ENCODE data around the gene HCFC1.
A peak's percentile ranks its signal among the peaks of the same experiment; 100 is the strongest.

Gene HCFC1

GRCh38 chrX:153974726-153975286, 3.2 kb upstream of the HCFC1 start:
- H3K4me3 ChIP-seq (ENCODE audit: low read depth, low read length) = no peak overlapping the region

DNA sequence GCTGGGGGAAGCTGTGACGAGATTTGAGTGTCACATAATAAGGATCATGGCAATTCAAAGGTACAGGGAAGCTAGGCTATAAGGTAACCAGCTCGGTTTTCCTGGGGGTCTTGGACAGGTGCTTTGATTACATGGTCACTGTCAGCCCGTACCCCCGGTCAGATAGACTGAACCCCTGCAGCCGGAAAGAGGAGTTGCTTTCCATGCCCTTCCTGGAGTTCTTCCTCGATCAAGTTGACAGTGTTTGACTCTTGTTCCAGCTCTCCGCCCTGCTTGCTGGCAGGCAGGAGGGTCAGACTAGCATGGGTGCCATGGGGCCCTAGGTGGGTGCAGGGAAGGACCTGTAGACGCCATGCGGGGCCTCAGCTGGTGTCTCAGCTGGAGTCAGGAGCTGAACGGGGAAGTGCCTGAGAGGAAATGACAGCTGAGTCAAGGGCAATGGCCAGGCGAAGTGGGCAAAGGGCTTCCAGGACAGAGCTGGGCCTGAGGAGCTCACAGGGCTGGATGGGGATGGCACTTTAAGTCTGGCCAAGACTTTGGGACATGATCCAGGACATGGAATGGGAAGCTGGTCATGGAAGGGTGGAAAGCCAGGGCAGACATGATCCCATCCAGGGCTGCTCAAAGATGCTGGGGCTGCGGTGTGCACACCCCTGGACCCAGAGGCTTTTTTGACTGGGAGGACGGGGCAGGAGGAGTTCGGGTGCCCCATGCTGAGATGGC, 2.5 kb upstream of the HCFC1 start:
- no peak overlapping the region for H3K4me3 ChIP-seq (ENCODE audit: low read depth, low read length)

GRCh38 chrX:153973127-153974002, 1.7 kb upstream of the HCFC1 start:
- H3K4me3 ChIP-seq (ENCODE audit: low read depth, low read length) = peak overlapping the region; percentile 54

DNA sequence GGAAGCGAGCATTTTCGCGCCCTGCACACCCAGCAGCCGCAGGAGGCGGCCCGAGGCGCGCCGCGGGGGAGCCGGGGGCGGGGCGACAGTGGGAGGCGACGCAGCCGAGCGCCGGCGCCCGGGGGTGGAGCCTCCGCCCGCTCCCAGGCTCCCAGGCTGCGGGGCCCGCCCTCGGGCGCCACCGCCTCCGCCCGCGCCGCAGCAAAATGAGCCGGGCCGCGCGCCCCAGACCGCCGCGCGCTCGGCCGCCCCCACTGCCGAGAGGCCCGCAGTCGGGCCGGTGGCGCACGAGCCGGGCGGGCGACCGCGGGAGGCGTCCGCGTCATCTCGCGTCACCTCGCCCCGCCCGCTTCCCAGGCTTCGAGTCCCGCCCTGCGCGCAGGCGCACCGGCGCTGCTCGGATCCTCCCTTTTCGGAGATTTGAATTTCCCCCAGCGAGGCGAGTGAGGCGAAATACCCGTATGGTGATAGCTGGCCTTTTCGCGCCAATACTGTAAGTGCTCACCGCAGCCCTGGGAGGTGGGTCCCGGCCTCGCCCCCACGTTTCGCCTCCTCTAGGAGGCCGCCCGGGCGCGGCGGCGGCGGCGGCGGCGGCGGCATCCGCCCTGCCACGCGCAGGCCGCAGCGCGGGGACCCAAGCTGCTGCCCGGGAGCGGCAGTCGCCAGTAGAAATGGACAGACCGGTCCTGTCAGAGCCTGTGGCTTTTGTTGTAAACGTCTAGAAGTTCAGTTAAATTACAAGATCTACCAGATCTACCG, 929 bp upstream of the HCFC1 start, which contains the start of gene TMEM187:
TMEM187 (plus strand) TSS at position 387 of the 759 bp plus-strand sequence. CDS start 9,309 bp downstream, outside the sequence.
- peak within 1 kb of the TSS; percentile 84 for H3K4me3 ChIP-seq (ENCODE audit: low read depth, low read length)

GRCh38 chrX:153971124-153971449, 531 bp downstream of the HCFC1 start:
- H3K4me3 ChIP-seq (ENCODE audit: low read depth, low read length) = peak overlapping the region; percentile 84

DNA sequence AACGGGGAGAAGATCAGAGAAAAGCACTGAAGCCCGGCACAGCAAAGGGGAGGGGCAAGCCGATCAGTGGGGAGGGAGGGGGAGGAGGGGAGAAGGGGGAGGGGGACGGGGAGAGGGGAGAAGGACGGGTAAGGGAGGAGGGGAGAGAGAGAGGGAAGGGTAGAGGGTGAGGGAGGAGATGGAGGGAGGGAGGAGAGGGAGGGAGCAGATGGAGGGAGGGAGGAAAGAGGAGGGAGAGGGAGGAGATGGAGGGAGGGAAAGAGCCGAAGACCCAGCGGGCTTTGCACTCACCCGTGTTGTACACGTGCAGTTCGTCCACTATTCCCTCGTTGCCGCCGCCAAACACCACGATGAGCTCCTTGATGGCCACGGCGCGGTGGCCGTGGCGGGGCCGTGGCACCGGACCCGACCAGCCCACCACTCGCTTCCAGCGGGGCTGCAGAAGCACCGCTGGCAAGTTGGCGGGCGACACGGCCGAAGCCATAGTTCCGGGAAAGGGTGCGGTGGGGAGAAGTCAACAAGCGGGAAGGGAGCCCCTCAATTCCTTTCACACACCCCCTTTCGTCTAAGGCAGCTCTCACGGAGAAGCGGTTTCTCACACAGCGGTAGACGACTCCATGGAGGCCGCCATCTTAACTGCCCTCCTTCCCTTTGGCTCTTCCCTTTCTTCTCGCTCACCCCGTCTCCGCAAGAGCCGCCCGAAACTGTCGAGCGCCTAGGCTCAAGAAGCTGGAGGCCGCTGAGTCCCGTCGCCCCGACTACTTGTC, 1.1 kb downstream of the HCFC1 start:
- peak overlapping the region; percentile 84 for H3K4me3 ChIP-seq (ENCODE audit: low read depth, low read length)

DNA sequence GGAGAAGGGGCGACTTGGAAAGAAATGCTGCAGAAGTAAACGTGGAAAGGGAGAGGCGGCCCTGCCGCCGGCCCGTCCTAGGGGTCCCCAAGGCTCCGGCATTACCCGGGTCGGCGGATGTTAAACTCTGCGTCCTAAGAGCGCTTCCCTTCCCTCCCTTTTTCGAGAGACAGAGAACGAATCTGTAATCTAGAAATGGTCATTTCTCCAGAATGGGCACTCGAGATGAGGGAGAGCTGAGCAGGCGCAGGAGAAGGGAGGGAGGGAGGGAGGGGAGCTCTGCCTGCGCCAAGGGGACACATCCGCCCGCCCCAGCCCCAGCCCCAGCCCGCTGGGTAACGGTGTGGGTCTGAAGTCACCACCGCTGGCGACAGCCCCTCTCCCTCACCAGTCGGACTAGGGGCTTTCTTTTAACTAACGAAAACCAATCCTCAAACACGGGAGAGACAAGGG, 1.7 kb downstream of the HCFC1 start:
- H3K4me3 ChIP-seq (ENCODE audit: low read depth, low read length) = peak overlapping the region; percentile 50

GRCh38 chrX:153969125-153969903, 2.3 kb downstream of the HCFC1 start:
- peak overlapping the region; percentile 50 for H3K4me3 ChIP-seq (ENCODE audit: low read depth, low read length)

- no peak overlapping the region for H3K4me3 ChIP-seq (ENCODE audit: low read depth, low read length)
Observed at GRCh38 chrX:153968754-153969124, 2.9 kb downstream of the HCFC1 start.

GRCh38 chrX:153968255-153968654, 3.4 kb downstream of the HCFC1 start:
- no peak overlapping the region for H3K4me3 ChIP-seq (ENCODE audit: low read depth, low read length)

DNA sequence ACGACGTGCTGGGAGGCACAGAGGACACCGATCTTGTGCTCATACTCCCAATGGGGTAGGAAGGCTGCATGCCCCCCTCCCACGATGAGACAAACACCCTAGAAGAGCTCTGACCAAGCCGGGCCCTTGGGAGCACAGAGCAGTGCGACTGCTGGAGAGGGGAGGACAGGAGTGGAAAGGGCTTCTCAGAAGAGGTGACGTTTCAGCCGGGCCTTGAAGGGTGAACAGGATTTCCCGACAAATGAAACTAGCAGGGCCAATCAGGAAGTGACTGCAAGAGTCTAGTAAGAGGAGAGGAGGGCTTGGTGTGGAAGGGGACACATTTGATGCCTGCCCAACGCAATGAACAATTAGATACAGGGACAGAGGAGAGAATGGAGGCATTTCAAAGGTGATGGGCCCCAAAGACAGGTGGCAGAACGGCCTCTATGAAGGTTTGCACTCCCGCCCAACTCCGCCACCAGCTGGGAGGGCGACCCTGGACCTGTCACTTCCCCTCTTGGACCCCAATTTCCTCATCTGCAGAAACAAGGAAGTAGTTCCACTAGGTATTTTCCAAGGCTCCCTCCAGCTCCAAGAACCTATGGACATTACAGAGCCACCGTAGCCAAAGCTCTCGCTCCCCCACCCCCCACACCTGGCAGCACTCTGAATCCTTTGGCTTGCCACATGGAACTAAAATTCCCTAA, 3.9 kb downstream of the HCFC1 start:
- H3K4me3 ChIP-seq (ENCODE audit: low read depth, low read length) = no peak overlapping the region

DNA sequence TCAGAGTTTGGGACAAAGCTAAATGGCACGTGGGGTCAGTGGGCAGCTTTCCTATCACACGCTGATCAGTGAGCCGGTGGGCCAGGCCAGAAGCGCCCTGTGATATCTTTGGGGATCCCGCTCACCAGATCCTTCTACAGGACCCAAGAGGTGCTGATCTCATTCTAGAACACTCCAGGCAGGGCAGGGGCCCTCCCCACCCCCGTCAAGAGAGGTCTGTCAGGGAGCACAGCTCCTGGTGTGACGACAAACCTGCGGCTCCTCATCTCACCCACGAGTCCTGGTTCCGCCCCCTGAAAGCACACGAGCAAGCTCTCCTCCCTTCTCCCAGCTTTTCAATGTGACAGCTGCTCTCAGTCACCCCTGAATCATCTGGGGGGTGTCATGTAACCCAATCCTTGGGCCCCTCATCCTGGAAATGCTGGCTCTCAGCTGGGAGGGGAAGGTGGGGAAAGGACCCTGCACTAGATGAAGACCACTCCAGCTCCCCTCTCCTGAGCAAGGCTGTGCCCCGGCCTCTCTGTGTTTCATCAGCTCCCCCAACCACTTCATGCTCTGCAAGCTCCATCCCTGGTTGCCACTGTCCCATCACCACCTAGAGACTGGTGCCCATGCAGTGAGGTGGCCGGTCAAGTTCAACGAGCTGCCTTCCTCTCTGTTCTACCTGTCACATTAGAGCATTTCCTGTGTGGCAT, 4.6 kb downstream of the HCFC1 start:
- no peak overlapping the region for H3K4me3 ChIP-seq (ENCODE audit: low read depth, low read length)

DNA sequence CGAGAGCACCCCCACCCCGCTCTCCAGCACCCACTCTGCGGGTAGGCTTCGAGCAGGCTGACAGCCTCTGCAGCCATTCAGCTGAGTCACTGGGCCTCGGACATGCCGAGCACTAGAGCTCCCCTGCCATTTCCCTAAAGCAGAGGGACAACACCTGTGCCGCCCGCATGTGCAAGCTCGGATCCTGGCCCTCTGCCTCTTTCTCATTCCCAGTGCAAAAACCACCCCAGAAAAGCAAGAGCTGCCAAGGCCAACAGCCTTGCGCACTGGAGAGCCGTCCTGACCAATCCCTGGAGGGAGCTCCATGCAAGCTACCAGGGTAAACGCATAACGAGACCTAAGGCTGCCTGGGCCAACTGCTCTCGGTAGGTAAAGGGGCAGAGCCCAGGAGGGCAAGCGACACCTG, 5.3 kb downstream of the HCFC1 start:
- no peak overlapping the region for H3K4me3 ChIP-seq (ENCODE audit: low read depth, low read length)

DNA sequence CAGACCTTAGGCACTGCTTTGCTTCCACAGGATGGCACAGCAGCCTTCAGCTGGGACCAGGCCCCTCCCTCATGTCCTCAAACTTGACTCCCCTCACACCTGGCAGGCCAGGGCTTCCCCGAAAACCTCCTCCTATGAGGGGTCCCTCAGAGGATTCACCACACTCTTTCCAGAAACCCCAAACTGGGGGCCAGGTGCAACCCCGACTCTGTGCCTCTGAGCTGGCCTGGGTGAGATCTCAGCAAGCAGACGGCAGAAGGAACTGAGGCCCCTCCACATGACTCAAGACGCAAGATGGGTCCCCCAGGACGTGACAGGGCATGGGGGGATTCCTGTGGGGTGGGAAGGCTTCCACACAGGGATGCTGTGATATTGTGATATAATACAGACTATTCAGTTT, 6.2 kb downstream of the HCFC1 start:
- no peak overlapping the region for H3K4me3 ChIP-seq (ENCODE audit: low read depth, low read length)

DNA sequence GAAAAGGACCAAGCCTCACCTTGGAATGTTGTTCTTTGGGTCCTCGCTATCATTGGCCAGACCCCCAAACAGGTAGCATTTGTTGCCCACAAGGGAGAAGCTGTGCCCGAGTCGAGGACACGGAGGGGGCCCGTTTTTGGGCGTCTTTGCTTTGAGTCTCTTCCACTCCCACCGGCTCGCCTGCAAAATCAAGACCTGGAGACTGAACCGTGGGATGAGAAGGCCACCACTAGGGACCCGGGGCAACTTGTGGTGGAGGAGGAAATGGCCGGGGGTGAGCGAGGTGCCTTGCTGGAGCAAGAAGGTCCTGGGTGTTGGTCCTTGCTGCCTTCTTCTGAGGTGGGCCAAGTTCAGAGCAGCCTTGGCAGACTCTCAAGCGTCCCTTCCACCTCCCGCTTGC, 7.5 kb downstream of the HCFC1 start:
- H3K4me3 ChIP-seq (ENCODE audit: low read depth, low read length) = no peak overlapping the region

GRCh38 chrX:153963546-153963945, 8.1 kb downstream of the HCFC1 start:
- no peak overlapping the region for H3K4me3 ChIP-seq (ENCODE audit: low read depth, low read length)

DNA sequence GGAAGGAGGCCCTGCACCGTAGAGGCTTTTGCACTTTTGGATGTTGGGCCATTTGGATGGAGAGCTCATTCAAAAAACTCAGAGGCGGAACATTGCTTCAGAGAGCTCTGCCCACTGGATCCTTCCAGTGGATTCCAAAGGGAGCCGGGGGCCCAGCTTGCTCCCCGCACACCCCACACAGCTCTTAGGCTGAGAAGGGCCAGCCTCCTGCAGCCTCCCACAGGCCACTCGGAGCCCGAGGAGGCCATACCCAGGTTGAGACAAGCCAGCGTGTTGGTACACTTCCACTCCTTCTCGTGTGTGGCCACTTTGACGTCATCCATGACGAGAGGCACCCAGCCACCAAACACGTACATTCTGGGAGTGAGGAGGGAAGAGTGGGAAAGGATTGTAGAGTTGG, 10.3 kb downstream of the HCFC1 start:
- H3K4me3 ChIP-seq (ENCODE audit: low read depth, low read length) = no peak overlapping the region

DNA sequence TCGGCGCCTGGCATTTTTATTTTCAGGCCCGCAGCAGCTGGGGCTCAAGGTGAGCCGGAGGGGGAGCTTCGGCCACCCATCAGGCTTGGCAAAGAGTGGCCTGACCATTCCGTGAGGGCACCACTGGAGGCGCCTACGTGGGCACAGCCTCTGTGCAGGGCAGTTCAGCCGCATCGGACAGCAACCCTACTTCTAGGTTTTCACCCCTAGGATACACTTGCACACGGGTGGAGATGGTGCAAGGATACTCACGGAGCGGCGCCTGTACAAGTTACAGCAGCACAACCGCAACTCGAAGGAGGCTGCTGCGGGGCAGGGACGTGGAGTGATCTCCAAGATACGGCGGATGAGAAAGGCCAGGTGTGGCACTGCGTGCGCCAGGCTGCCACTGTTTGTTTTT, 10.8 kb downstream of the HCFC1 start:
- H3K4me3 ChIP-seq (ENCODE audit: low read depth, low read length) = no peak overlapping the region
